KOPT-K1 (cell line): ENCODE results near the gene PCDHGA10.
"Not testable (repeated sequence)": the region's sequence is repeated elsewhere in the genome, so short reads cannot be mapped to it uniquely, and the experiment has no call there.

ENCODE experiments used
- H3K27ac ChIP-seq: fragments of 200-600 bp; sonication (generic); 2 replicates; pipeline ENCODE4 v1.5.1; 2016; ENCODE audit warnings: antibody characterized with exemption, mild to moderate bottlenecking, low read depth, low read length; ENCODE audit not compliant: poor library complexity, severe bottlenecking
- H3K36me3 ChIP-seq: fragments of 200-600 bp; sonication (generic); 2 replicates; pipeline ENCODE4 v1.5.1; 2017; ENCODE audit warnings: antibody characterized with exemption, mild to moderate bottlenecking, low read length, moderate library complexity; ENCODE audit not compliant: insufficient read depth
- H3K9me3 ChIP-seq: fragments of 200-600 bp; sonication (generic); 2 replicates; pipeline ENCODE4 v1.5.1; 2017; ENCODE audit warnings: antibody characterized with exemption, low read length, mild to moderate bottlenecking; ENCODE audit not compliant: insufficient read depth, poor library complexity, severe bottlenecking

The PCDHGA10 gene

GRCh38 chr5:141432308-141432707 is 19.5 kb downstream of the PCDHGA10 start:
- not testable (repeated sequence) for H3K36me3 ChIP-seq
- H3K9me3 ChIP-seq = peaks cover 32% of the 10 kb centered on the region

GRCh38 chr5:141432726-141433125 is 19.9 kb downstream of the PCDHGA10 start:
- H3K27ac ChIP-seq, H3K36me3 ChIP-seq: not testable (repeated sequence)
- H3K9me3 ChIP-seq = peaks cover 28% of the 10 kb centered on the region

More at GRCh38 chr5:141432308-141432707, 19.5 kb downstream of the PCDHGA10 start:
- H3K27ac ChIP-seq = not testable (repeated sequence)

- H3K9me3 ChIP-seq = peaks cover 20% of the 10 kb centered on the region
Measured at GRCh38 chr5:141434006-141434405, 21.2 kb downstream of the PCDHGA10 start.

GRCh38 chr5:141437221-141437620 is 24.4 kb downstream of the PCDHGA10 start:
- Histone ChIP-seq H3K27ac (no peak overlapping the region), H3K36me3 (no peaks in the 10 kb centered on the region), H3K9me3 (peaks cover 7% of the 10 kb centered on the region)

More at GRCh38 chr5:141434006-141434405, 21.2 kb downstream of the PCDHGA10 start:
- Histone ChIP-seq H3K36me3 (no peaks in the 10 kb centered on the region), H3K27ac (no peak overlapping the region)

- H3K27ac ChIP-seq = no peak overlapping the region
- peaks cover 5% of the 10 kb centered on the region for H3K9me3 ChIP-seq
- H3K36me3 ChIP-seq = no peaks in the 10 kb centered on the region
Measured at GRCh38 chr5:141439411-141440141, 26.8 kb downstream of the PCDHGA10 start.

- peaks cover 5% of the 10 kb centered on the region for H3K9me3 ChIP-seq
- no peaks in the 10 kb centered on the region for H3K36me3 ChIP-seq
- H3K27ac ChIP-seq = no peak overlapping the region
Measured at GRCh38 chr5:141440341-141440740, 27.6 kb downstream of the PCDHGA10 start.

GRCh38 chr5:141441571-141442170 is 28.9 kb downstream of the PCDHGA10 start:
- Histone ChIP-seq H3K27ac (no peak overlapping the region), H3K9me3 (peaks cover 5% of the 10 kb centered on the region), H3K36me3 (no peaks in the 10 kb centered on the region)

- no peaks in the 10 kb centered on the region for H3K9me3 ChIP-seq
- H3K27ac ChIP-seq = no peak overlapping the region
- H3K36me3 ChIP-seq = no peaks in the 10 kb centered on the region
Measured at GRCh38 chr5:141465351-141465750, 52.6 kb downstream of the PCDHGA10 start.
